Left lung (tissue), 10 donors: ENCODE measurements around the gene NEIL3. TPM values are rescaled to one million over a fixed set of nuclear protein-coding genes. Genes with fewer than 3 reads are reported as not detected.

ENCODE experiments used
- ATAC-seq: fragments of 200-7000 bp; cut with Tn5 transposase; one replicate; pipeline ENCODE4 v1.9.1; 2020; ENCODE audit warnings: moderate library complexity
- DNase-seq, 4 donors: peaks; one replicate each; pipeline ENCODE4 v3.0.0-alpha.2; 2013 to 2020
- H3K27ac ChIP-seq, 2 donors: fragments of 200-600 bp; sonication (generic) in 1 of 2; one replicate each; pipeline versions ENCODE4 v1.5.0 to v1.8.0; 2020 to 2021
- H3K27me3 ChIP-seq, 2 donors: fragments of 200-600 bp; sonication (generic) in 1 of 2; one replicate each; pipeline versions ENCODE4 v1.5.0 to v1.8.0; 2020 to 2021
- H3K36me3 ChIP-seq, 2 donors: fragments of 200-600 bp; sonication (generic) in 1 of 2; one replicate each; pipeline versions ENCODE4 v1.5.0 to v1.8.0; 2020 to 2021
- H3K4me1 ChIP-seq, 2 donors: fragments of 200-600 bp; one replicate each; pipeline ENCODE4 v1.8.0; 2021
- H3K4me3 ChIP-seq, 2 donors: fragments of 200-600 bp; sonication (generic) in 1 of 2; one replicate each; pipeline versions ENCODE4 v1.5.0 to v1.8.0; 2020 to 2021; ENCODE audit warnings: mild to moderate bottlenecking in 1 of 2
- H3K9me3 ChIP-seq, 2 donors: fragments of 200-600 bp; sonication (generic) in 1 of 2; one replicate each; pipeline versions ENCODE4 v1.5.0 to v1.8.0; 2020 to 2021
- CTCF ChIP-seq, 2 donors: fragments of 200-600 bp; sonication (generic) in 1 of 2; IDR thresholded peaks; one replicate each; pipeline versions ENCODE4 v1.5.0 to v1.8.0; 2021; ENCODE audit warnings: antibody characterized with exemption in 2 of 2
- intact Hi-C, 2 donors: fragments of 100-400 bp; cut with DNase I; formaldehyde crosslinking; loops; one replicate each; pipeline versions ENCODE4 v1.11.2 to v1.14.2; 2022
- polyA plus RNA-seq, 6 donors: library from polyadenylated mRNA; unstranded; fragments of 120-200 nt; gene quantifications; one replicate each; pipeline ENCODE4 v1.2.1, GENCODE V29; 2013; ENCODE audit not compliant: insufficient read length in 6 of 6
- total RNA-seq, 2 donors: library from RNA; stranded (reverse); fragmentation: NEBNext Ultra II Directional; extraction: Animal tissue kit (Norgen Biotek cat#: 25700); gene quantifications; one replicate each; pipeline ENCODE4 v1.2.1, GENCODE V29; 2021
- donor health status: DM: no; HTN: yes; CAD: no.
- donor health status: DM: no; HTN: no; CAD: no.

NEIL3 gene
- total and polyA plus RNA-seq, 8 donors = 2.2 to 12.5 (median 5.5) TPM

GRCh38 chr4:177385576-177386277 lies 76.1 kb downstream of the NEIL3 start:
- no peaks in the 10 kb centered on the region for H3K36me3 ChIP-seq
- no peak for DNase-seq
- peaks cover 0 to 3% of the 10 kb centered on the region in 2 donors for H3K27me3 ChIP-seq
- no peak for ATAC-seq
- H3K4me1 ChIP-seq = no peaks in the 10 kb centered on the region
- no peak overlapping the region for H3K27ac ChIP-seq
- intact Hi-C loops = no loop called here
- H3K4me3 ChIP-seq = no peak overlapping the region
- no peak for TF ChIP-seq CTCF (IDR thresholded peaks at IDR 0.05)
- H3K9me3 ChIP-seq = no peaks in the 10 kb centered on the region

GRCh38 chr4:177386278-177386815 lies 76.7 kb downstream of the NEIL3 start:
- Histone ChIP-seq H3K36me3 (no peaks in the 10 kb centered on the region), H3K4me1 (no peaks in the 10 kb centered on the region), H3K9me3 (no peaks in the 10 kb centered on the region), H3K4me3 (no peak overlapping the region), H3K27me3 (no peaks in the 10 kb centered on the region), H3K27ac (no peak overlapping the region)
- ATAC-seq = no peak
- no peak for TF ChIP-seq CTCF (IDR thresholded peaks at IDR 0.05)
- no peak for DNase-seq
- intact Hi-C loops = no loop called here

GRCh38 chr4:177391287-177391686 lies 81.6 kb downstream of the NEIL3 start:
- intact Hi-C loops = no loop called here
- no peak overlapping the region for H3K4me3 ChIP-seq
- H3K36me3 ChIP-seq = no peaks in the 10 kb centered on the region
- H3K27me3 ChIP-seq = no peaks in the 10 kb centered on the region
- H3K4me1 ChIP-seq = no peaks in the 10 kb centered on the region
- ATAC-seq = no peak
- H3K27ac ChIP-seq = no peak overlapping the region
- H3K9me3 ChIP-seq = no peaks in the 10 kb centered on the region
- no peak for DNase-seq
- TF ChIP-seq CTCF (IDR thresholded peaks at IDR 0.05) = no peak

GRCh38 chr4:177391953-177392352 lies 82.3 kb downstream of the NEIL3 start:
- intact Hi-C loops = no loop called here
- Histone ChIP-seq H3K27me3 (no peaks in the 10 kb centered on the region), H3K36me3 (no peaks in the 10 kb centered on the region), H3K4me1 (no peaks in the 10 kb centered on the region), H3K27ac (no peak overlapping the region), H3K4me3 (no peak overlapping the region), H3K9me3 (no peaks in the 10 kb centered on the region)
- DNase-seq = no peak
- ATAC-seq = no peak
- no peak for TF ChIP-seq CTCF (IDR thresholded peaks at IDR 0.05)

GRCh38 chr4:177393236-177393635 lies 83.6 kb downstream of the NEIL3 start:
- no peak for ATAC-seq
- no peaks in the 10 kb centered on the region for H3K36me3 ChIP-seq
- H3K27me3 ChIP-seq = no peaks in the 10 kb centered on the region
- no peak overlapping the region for H3K27ac ChIP-seq
- no peak for TF ChIP-seq CTCF (IDR thresholded peaks at IDR 0.05)
- intact Hi-C loops = no loop called here
- no peak overlapping the region for H3K4me3 ChIP-seq
- H3K4me1 ChIP-seq = no peaks in the 10 kb centered on the region
- no peak for DNase-seq
- H3K9me3 ChIP-seq = no peaks in the 10 kb centered on the region
